SU-DHL-6 (cell line): ENCODE data around the gene RBM17.
"Not testable (repeated sequence)": the region's sequence is repeated elsewhere in the genome, so short reads cannot be mapped to it uniquely, and the experiment has no call there.

Experiments
- H2AFZ ChIP-seq: fragments of 200-600 bp; sonication (generic); 2 replicates; pipeline ENCODE4 v1.6.1; 2014; ENCODE audit warnings: low read depth, mild to moderate bottlenecking, moderate library complexity, mixed read lengths, antibody characterized with exemption, low read length; ENCODE audit not compliant: severe bottlenecking
- H3F3A ChIP-seq: fragments of 200-600 bp; shearing (Covaris generic); 2 replicates; pipeline ENCODE4 v1.6.0; 2016; ENCODE audit warnings: antibody characterized with exemption, mild to moderate bottlenecking; ENCODE audit not compliant: insufficient read depth
- H3K27ac ChIP-seq: fragments of 200-600 bp; sonication (generic); 2 replicates; pipeline ENCODE4 v1.5.1; 2016; ENCODE audit warnings: low read depth, mild to moderate bottlenecking, low read length, moderate library complexity, mixed read lengths
- H3K27me3 ChIP-seq: fragments of 200-600 bp; sonication (generic), shearing (Covaris generic); 2 replicates; pipeline ENCODE4 v1.6.0; 2014; ENCODE audit warnings: mild to moderate bottlenecking, low read length
- H3K36me3 ChIP-seq: fragments of 200-600 bp; sonication (generic); 2 replicates; pipeline ENCODE4 v1.6.1; 2014; ENCODE audit warnings: mild to moderate bottlenecking, low read length, mixed read lengths
- H3K4me2 ChIP-seq: fragments of 300-600, 200-600 bp; shearing (Covaris generic), sonication (generic); 2 replicates; pipeline ENCODE4 v1.6.0; 2014; ENCODE audit warnings: low read length, low read depth, mild to moderate bottlenecking; ENCODE audit not compliant: poor library complexity, severe bottlenecking
- H3K4me3 ChIP-seq: fragments of 200-600 bp; sonication (generic); 2 replicates; pipeline ENCODE4 v1.5.1; 2014; ENCODE audit warnings: antibody characterized with exemption, low read length, mild to moderate bottlenecking, mixed read lengths; ENCODE audit not compliant: insufficient read depth, poor library complexity, severe bottlenecking
- H3K79me2 ChIP-seq: fragments of 200-600 bp; sonication (generic); 2 replicates; pipeline ENCODE4 v1.6.1; 2014; ENCODE audit warnings: mild to moderate bottlenecking, low read length, moderate library complexity; ENCODE audit not compliant: insufficient read depth
- H3K9ac ChIP-seq: fragments of 200-600 bp; sonication (generic); 2 replicates; pipeline ENCODE4 v1.7.0; 2014; ENCODE audit warnings: mild to moderate bottlenecking, low read length
- H3K9me2 ChIP-seq: fragments of 200-600 bp; sonication (generic); replicated peaks from 2 replicates; pipeline ENCODE4 v1.6.1; 2014; ENCODE audit warnings: low read length; ENCODE audit not compliant: insufficient read depth
- H3K9me3 ChIP-seq: fragments of 200-600 bp; sonication (generic); 2 replicates; pipeline ENCODE4 v1.6.1; 2014; ENCODE audit warnings: low read length, mixed read lengths; ENCODE audit not compliant: insufficient read depth
- H4K20me1 ChIP-seq: fragments of 200-600 bp; sonication (generic); 2 replicates; pipeline ENCODE4 v1.6.1; 2014; ENCODE audit warnings: low read depth, mild to moderate bottlenecking, antibody characterized with exemption, low read length, moderate library complexity, mixed read lengths
- CTCF ChIP-seq: fragments of 200-600 bp; sonication (generic); IDR thresholded peaks from one replicate; pipeline ENCODE4 v1.5.1; 2017; ENCODE audit warnings: antibody characterized with exemption, mild to moderate bottlenecking, low read length, moderate library complexity; ENCODE audit not compliant: insufficient read depth, poor library complexity, severe bottlenecking
- EZH2phosphoT487 ChIP-seq: fragments of 200-600 bp; sonication (generic), shearing (Covaris generic); conservative IDR thresholded peaks from 2 replicates; pipeline ENCODE4 v1.6.1; 2018; ENCODE audit warnings: mild to moderate bottlenecking, antibody characterized with exemption, low read length, moderate library complexity, mixed read lengths

The RBM17 gene

GRCh38 chr10:6088721-6089333, at the start of gene RBM17:
Gene RBM17, plus strand, starts transcription at chr10:6089034. Its CDS starts 8,032 bp downstream, at chr10:6097066.
- Histone ChIP-seq H3K4me2 (peak within 1 kb of the TSS; percentile 91), H3K9me2 (no peaks in the 10 kb centered on the region), H2AFZ (peak within 1 kb of the TSS; percentile 42), H3K79me2 (peaks cover 49% of the 10 kb centered on the region), H3K27me3 (no peaks in the 10 kb centered on the region), H4K20me1 (peaks cover 23% of the 10 kb centered on the region), H3K9ac (peak within 1 kb of the TSS; percentile 100), H3K36me3 (no peaks in the 10 kb centered on the region), H3F3A (peaks cover 28% of the 10 kb centered on the region), H3K27ac (peak within 1 kb of the TSS; percentile 92), H3K4me3 (peak within 1 kb of the TSS; percentile 98), H3K9me3 (no peaks in the 10 kb centered on the region)
- no peak for TF ChIP-seq EZH2phosphoT487
- TF ChIP-seq CTCF = peak; percentile 100

- no peaks in the 10 kb centered on the region for H3K9me3 ChIP-seq
- no peak overlapping the region for H3K9ac ChIP-seq
- no peaks in the 10 kb centered on the region for H3K9me2 ChIP-seq
- H3K36me3 ChIP-seq = no peaks in the 10 kb centered on the region
- H4K20me1 ChIP-seq = no peaks in the 10 kb centered on the region
- no peak overlapping the region for H3K4me2 ChIP-seq
- no peak overlapping the region for H3K27ac ChIP-seq
- no peaks in the 10 kb centered on the region for H3K79me2 ChIP-seq
- no peaks in the 10 kb centered on the region for H3F3A ChIP-seq
- H3K4me3 ChIP-seq = no peak overlapping the region
- no peaks in the 10 kb centered on the region for H3K27me3 ChIP-seq
- TF ChIP-seq EZH2phosphoT487 = no peak
- no peak for TF ChIP-seq CTCF
- no peak overlapping the region for H2AFZ ChIP-seq
These were observed 49.1 kb upstream of the RBM17 start for GRCh38 chr10:6039711-6040110.

GRCh38 chr10:6040205-6040604, 48.6 kb upstream of the RBM17 start:
- no peaks in the 10 kb centered on the region for H4K20me1 ChIP-seq
- no peaks in the 10 kb centered on the region for H3K9me2 ChIP-seq
- H2AFZ ChIP-seq = no peak overlapping the region
- H3K9ac ChIP-seq = no peak overlapping the region
- H3K4me2 ChIP-seq = no peak overlapping the region
- no peaks in the 10 kb centered on the region for H3K9me3 ChIP-seq
- H3K79me2 ChIP-seq = no peaks in the 10 kb centered on the region
- no peaks in the 10 kb centered on the region for H3K36me3 ChIP-seq
- H3K27me3 ChIP-seq = no peaks in the 10 kb centered on the region
- TF ChIP-seq CTCF (no peak), EZH2phosphoT487 (no peak)
- H3F3A ChIP-seq = no peaks in the 10 kb centered on the region
- no peak overlapping the region for H3K27ac ChIP-seq
- no peak overlapping the region for H3K4me3 ChIP-seq

GRCh38 chr10:6043377-6043776, 45.5 kb upstream of the RBM17 start:
- H3K4me3 ChIP-seq, H3K27ac ChIP-seq, H4K20me1 ChIP-seq, H3K79me2 ChIP-seq, H3K27me3 ChIP-seq, H3F3A ChIP-seq, H3K9me2 ChIP-seq, H3K9ac ChIP-seq, H2AFZ ChIP-seq, H3K4me2 ChIP-seq, H3K36me3 ChIP-seq, H3K9me3 ChIP-seq: not testable (repeated sequence)
